DMS53 (cell line): Measurements from ENCODE around the gene KITLG.
"Not testable (repeated sequence)": the region's sequence is repeated elsewhere in the genome, so short reads cannot be mapped to it uniquely, and the experiment has no call there.

Experiments
- DNase-seq: peaks from one replicate; lab custom pipeline; 2025; lab: John Stamatoyannopoulos, UW

KITLG gene

DNA sequence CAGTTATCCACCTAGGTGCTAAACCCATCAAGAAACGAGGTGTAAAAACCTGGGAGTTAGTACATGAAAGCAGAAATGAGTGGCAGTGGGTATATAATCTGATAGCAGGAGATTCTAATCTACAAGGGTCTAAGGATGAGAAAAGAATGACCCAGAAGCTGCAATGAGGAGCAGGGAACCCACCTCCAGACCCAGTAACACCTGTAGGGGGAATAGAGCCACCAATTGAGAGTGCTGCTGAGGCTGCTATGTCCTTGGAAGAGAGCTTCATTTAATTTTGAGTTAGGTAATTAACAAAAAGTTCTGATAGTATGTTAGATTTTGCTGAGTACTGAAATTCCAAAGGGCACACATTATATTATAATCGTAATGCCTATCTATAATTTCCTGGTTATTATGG lies 89.8 kb downstream of the KITLG start:
- no peak for DNase-seq

DNA sequence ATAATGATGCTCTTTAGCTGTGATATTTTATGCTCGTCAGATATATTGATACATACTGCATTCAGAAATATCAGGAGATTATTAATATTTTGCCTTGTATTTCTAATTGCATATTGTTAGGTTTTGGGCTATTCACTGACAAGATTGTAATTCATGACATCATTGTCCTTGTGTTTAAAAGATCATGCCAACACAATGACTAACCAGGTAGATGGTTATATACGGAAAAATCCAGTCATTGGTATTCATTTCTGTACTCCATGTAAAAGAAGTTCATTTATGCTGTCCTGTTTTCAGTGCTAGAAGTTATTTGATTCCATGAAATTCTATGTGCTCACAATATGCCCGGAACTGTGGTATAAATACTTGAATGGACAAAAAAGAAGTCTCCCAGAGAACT lies 107.5 kb downstream of the KITLG start:
- DNase-seq, result no peak

DNA sequence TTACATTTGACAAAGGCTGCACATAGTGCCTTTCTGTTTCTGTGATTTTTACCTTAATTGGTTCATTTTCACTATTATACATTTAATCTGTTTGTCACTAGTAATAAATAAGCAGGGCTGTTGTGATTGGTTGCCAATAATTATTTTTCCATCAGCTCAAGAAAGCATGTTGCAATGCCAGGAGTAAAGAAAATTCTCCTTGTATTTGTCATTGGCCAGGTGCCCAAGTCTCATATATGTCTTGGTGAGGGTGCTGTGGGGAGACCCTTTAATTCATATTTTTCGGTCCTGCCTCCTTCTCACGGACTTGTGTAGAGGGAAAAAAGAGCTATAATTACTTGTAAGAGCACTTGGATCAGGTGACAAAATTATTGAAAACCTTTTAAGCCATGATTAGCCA lies 108.0 kb downstream of the KITLG start:
- DNase-seq, result no peak

DNA sequence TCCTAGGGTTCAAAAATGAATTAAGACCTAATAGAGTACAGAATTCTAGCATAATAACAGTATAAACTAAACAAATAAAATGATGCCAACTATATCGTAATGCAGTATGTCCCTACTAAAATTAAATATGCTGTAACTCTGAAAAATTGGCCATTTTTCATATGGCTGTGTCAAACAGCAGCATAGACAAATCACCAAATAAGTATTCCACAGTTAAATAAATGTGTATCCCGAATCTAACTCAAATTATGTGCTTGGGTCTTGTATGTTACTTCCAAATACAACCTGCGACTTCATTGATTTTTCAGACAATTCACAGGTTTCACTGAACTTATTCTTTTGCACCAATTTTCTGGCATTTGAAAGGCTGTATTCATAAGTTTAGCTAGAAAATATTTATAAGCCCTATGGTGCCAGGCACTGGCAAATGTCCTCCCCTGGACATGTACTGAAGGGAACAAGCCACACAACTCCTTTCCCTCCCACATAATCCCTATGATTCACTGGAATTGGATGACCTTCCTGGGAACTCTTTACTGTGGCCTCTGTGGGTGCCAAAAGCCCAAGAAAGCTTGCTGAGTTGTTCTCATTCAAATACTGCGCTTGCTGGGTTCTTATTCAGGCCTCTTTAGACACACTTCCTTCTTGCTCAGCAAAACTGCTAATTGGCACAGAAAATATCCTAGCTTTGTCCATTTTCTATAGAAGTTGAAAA lies 108.8 kb downstream of the KITLG start:
- no peak for DNase-seq

DNA sequence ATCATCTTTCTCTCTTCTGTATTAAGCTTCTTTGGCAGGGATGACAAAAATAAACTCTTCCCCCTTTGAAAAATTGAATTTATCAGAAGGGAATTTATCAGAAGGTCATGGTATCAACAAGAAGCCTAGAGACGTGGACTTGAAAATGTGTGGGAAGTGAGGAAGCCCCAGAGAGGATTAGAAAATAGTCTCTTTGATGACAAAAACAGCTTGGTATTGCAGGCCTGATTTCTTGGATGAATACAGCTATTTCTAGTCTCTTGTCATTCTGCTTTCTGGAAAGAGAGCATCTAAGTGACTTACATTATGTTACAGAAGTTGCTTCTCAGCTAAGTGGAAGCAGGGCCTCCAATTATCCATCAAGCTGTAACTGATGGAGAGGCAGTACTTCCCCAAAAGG lies 111.1 kb downstream of the KITLG start:
- DNase-seq, result no peak

DNA sequence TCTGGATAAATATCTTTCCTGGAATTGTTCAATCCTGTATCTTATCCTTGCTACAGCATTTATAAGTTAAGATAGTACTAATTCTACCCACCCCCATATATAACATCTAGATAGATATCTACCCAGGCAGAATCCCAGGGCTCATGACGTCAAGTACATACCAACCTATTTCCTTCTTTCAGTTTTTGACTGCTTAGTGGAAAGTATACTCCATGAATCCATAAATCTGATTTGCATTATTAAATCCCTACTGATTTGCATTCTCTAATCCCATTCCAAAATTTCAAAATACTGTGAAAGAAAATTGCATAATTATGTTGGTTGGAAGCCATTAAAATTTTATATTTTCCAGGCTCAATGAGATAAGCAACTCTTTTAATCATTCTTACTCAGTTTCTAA lies 111.7 kb downstream of the KITLG start:
- DNase-seq, result no peak

DNA sequence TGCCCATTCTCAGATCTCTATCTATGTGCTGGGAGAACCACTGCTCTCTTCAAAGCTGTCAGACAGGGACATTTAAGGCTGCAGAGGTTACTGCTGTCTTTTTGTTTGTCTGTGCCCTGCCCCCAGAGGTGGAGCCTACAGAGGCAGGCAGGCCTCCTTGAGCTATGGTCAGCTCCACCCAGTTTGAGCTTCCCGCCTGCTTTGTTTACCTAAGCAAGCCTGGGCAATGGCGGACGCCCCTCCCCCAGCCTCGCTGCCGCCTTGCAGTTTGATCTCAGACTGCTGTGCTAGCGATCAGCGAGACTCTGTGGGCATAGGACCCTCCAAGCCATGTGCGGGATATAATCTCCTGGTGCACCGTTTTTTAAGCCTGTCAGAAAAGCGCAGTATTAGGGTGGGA lies 113.6 kb downstream of the KITLG start:
- not testable (repeated sequence) for DNase-seq

DNA sequence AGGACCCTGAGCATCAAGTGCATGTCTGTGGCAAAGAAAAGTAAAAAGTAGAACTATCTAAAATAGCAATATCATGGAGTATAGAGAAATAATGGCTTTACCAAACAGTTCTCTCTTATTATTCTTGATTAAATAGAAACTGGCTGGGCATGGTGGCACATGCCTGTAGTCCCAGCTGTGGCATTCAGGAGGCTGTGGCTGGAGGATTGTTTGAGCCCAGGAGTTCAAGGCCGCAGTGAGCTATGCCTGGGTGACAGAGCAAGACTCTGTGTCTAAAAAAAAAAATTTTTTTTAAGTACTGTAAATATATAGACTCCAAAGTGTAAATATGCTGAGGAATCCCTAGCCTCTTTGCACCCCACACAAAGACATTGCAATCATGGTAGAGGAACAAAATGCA lies 121.9 kb downstream of the KITLG start:
- no peak for DNase-seq

DNA sequence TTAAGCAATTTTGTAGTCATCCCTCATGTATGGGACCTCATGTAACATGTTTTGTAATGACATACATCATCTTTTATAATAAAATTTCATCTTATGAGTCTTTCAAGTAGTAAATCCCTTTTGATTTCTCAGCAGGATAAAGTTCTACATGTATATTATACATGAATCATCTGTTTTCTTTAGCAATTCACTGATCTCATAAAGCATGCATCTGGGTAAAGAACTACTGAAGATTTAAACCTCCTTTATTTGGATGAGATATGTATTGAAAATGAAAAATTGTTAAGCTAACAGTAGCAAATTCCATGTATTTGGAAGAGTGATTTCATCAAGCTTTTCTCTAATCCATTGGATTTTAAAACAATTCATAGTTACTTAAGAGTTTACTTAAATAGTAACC lies 126.9 kb downstream of the KITLG start:
- no peak for DNase-seq

DNA sequence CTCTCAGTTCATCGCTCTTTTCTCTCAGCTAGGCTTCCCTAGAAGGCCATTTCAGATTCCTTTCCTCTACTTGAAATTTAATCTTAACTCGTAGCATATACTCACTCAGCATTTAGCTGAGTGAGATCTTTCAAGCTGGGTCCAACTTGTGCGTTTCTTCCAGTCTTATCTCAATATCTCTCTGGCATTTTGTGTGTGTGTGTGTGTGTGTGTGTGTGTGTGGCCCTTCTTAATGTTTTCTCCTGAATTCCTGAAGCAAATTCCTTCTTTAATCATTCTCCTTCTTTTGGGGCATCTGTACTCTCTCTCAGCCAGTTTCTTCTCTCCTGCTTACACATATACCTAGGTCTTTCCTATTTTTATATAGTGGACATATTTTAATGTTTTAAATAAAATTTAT lies 129.1 kb downstream of the KITLG start:
- no peak for DNase-seq

DNA sequence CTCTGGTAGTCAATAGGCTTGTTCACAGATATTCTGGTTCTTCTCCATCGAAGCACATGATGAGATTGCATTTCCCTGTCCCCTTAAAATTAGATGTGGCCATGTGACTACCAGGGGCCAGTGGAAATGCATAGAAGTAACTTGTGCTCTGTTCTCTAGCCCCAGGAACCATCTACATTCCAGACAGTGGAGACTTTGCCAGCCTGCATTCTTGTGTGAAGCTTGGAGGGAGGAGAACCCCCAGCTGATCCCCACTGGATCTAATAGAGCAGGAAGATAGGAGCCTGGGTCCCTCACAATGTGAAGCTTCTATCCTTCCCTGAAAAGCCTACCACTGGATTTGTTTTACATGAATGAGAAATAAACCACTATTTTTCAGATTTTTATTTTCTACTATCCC lies 130.1 kb downstream of the KITLG start:
- DNase-seq, result no peak

DNA sequence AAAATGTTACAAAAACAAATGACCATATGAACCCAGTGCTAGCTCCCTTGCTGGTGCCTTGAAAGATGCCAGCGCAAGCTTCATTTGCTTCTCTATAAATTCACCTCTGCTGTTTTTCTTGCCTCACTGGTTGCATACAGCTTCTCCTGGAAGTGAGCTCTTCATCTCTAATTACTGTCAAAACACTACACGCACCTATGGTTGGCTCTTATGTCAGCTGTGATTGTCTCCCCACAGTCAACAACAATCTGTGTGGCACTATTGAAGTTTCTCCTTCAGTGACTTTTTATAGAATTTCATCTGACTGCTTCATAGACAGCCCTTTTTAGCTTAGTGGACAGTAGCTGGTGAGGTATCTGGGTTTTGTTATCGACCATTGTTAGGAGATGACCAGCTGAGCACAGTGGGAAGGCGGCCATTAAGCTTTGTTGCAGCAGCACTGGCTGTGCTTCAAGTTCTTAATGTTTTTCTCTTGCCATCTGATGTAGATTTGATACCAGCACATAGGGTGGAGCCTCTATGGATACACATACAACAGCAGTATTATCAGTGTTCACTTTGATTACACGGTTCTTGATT lies 131.8 kb downstream of the KITLG start:
- peak; percentile 82 for DNase-seq

DNA sequence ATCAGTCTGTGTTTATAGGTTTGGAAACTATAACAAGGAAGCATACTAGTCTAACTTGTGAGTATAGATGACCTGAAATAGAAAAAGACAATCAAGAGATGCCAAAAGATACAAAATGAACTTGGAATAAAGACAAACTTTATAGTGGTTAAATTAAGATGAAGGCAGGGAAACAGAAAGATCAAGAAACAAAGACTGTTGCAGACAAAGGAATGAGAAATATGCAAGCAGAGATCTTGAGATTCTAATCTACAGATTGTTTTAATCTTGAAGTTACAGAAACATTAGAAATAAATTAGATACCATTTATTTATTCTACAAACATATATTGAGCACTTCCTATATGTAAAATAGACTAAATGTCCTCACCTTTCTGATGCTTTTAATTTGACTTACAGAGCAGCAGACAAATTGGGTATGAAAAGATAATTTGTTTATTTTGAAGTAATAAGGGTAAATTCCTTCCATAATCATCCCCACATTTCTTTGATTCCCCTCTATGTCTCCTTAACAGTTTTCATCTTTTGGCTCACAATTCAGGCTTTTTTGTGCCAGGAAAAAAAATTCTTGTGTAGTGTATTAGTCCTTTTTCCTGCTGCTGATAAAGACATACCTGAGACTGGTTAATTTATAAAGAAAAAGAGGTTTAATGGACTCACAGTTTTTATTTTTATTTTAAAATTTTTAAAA lies 134.4 kb downstream of the KITLG start:
- DNase-seq, result no peak

DNA sequence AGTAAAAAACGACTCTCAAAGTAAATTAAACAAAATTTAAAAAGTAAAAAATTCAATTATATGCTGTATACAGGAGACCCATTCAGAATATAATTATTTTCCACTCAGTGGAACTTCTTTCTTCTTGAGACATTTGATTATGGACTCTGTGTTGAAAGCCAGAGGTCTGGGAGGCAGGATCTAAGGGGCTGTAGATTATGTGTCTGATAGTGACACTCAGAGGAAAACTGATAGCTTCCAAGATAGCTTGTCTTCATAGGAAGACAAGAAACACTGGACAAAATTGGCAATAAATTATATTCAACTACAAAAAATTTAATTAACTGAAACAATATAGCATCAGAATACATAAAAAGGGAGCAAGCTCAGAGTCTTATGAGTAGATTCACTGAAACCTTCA lies 135.8 kb downstream of the KITLG start:
- DNase-seq, result no peak
